B cell (primary cell): ENCODE data around the gene NPTX2. TPM values are rescaled to one million over a fixed set of nuclear protein-coding genes. Genes with fewer than 3 reads are reported as not detected.

ENCODE experiments used
- ATAC-seq: fragments of 200-7000 bp; cut with Tn5 transposase; one replicate; pipeline ENCODE4 v1.10.0; 2021; ENCODE audit warnings: low read depth, mild to moderate bottlenecking, moderate number of reproducible peaks, moderate library complexity
- CTCF ChIA-PET: fragments of 350-600 bp; sonication (Branson Sonifier 250); formaldehyde crosslinking; loops from one replicate; lab custom pipeline; 2021; ENCODE audit warnings: antibody characterized with exemption, inconsistent platforms; lab: Charles Lee
- POLR2A ChIA-PET: fragments of 350-600 bp; sonication (Branson Sonifier 250); formaldehyde crosslinking; loops from one replicate; lab custom pipeline; 2021; ENCODE audit warnings: antibody characterized with exemption; lab: Charles Lee
- DNase-seq: peaks from one replicate; pipeline ENCODE4 v3.0.0; 2013
- H2AFZ ChIP-seq: 2 replicates; pipeline ENCODE4 v1.6.1; 2012; ENCODE audit warnings: mild to moderate bottlenecking, low read depth, low read length; ENCODE audit not compliant: insufficient read depth, poor library complexity, severe bottlenecking
- H3K27ac ChIP-seq, 2 donors: 1 replicate in 1 of 2; 2 replicates in 1 of 2; pipeline ENCODE4 v1.5.1; 2012 to 2013; ENCODE audit warnings: low read length in 2 of 2, mild to moderate bottlenecking in 2 of 2, moderate library complexity in 1 of 2
- H3K27me3 ChIP-seq, 4 experiments: fragments of 200-600 bp in 1 of 4; sonication (generic) in 1 of 4; replicated peaks in 1 of 4; 1 replicate in 2 of 4; 2 replicates in 2 of 4; pipeline versions ENCODE4 v1.6.1 to v1.7.0; 2013 to 2016; ENCODE audit warnings: low read length in 3 of 4, mild to moderate bottlenecking in 2 of 4, mixed read lengths in 1 of 4, moderate library complexity in 1 of 4; ENCODE audit not compliant: insufficient read depth in 4 of 4, control insufficient read depth in 3 of 4; ENCODE audit errors: control extremely low read depth in 1 of 4
- H3K36me3 ChIP-seq, 2 experiments: replicated peaks in 1 of 2; 1 replicate in 1 of 2; 2 replicates in 1 of 2; pipeline versions ENCODE4 v1.6.1 to v1.7.1; 2013; ENCODE audit warnings: low read length in 1 of 2; ENCODE audit not compliant: insufficient read depth in 2 of 2, control insufficient read depth in 1 of 2; ENCODE audit errors: control extremely low read depth in 1 of 2, extremely low read depth in 1 of 2
- H3K4me1 ChIP-seq, 2 donors: fragments of 200-600 bp in 1 of 2; sonication (generic) in 1 of 2; 1 replicate in 1 of 2; 2 replicates in 1 of 2; pipeline versions ENCODE4 v1.5.1 to v1.6.1; 2013 to 2017; ENCODE audit warnings: low read length in 2 of 2; ENCODE audit not compliant: control insufficient read depth in 2 of 2, insufficient read depth in 2 of 2
- H3K4me2 ChIP-seq: replicated peaks from 2 replicates; pipeline ENCODE3; 2012; ENCODE audit warnings: mild to moderate bottlenecking, low read depth, low read length; ENCODE audit not compliant: poor library complexity, severe bottlenecking
- H3K4me3 ChIP-seq, 5 experiments: fragments of 200-600 bp in 1 of 5; sonication (generic) in 1 of 5; 1 replicate in 3 of 5; 2 replicates in 2 of 5; pipeline versions ENCODE4 v1.5.1 to v1.7.0; 2011 to 2016; ENCODE audit warnings: low read length in 4 of 5, mild to moderate bottlenecking in 4 of 5, low read depth in 2 of 5, control low read depth in 1 of 5, moderate library complexity in 1 of 5; ENCODE audit not compliant: insufficient read depth in 1 of 5; ENCODE audit errors: control extremely low read depth in 1 of 5, extremely low read depth in 1 of 5
- H3K79me2 ChIP-seq: fragments of 200-600 bp; sonication (generic); one replicate; pipeline ENCODE4 v1.6.0; 2016; ENCODE audit warnings: low read length; ENCODE audit not compliant: control insufficient read depth, insufficient read depth
- H3K9ac ChIP-seq: fragments of 200-600 bp; sonication (generic); 2 replicates; pipeline ENCODE4 v1.6.1; 2017; ENCODE audit warnings: mild to moderate bottlenecking, low read length, moderate library complexity
- H3K9me3 ChIP-seq, 3 donors: one replicate each; pipeline versions ENCODE4 v1.6.1 to v1.7.1; 2013; ENCODE audit warnings: low read length in 2 of 3; ENCODE audit not compliant: control insufficient read depth in 2 of 3, insufficient read depth in 1 of 3; ENCODE audit errors: control extremely low read depth in 1 of 3
- H4K20me1 ChIP-seq: 2 replicates; pipeline ENCODE4 v1.6.0; 2012; ENCODE audit warnings: mild to moderate bottlenecking, low read length; ENCODE audit not compliant: insufficient read depth, control insufficient read depth, poor library complexity, severe bottlenecking
- H3K27ac Mint-ChIP-seq: one replicate; pipeline ENCODE4 v1.8.0; 2021; ENCODE audit warnings: mixed read lengths
- H3K27me3 Mint-ChIP-seq: one replicate; pipeline ENCODE4 v1.8.0; 2021; ENCODE audit warnings: mixed read lengths
- H3K4me1 Mint-ChIP-seq: one replicate; pipeline ENCODE4 v1.8.0; 2021; ENCODE audit warnings: mixed read lengths
- H3K4me3 Mint-ChIP-seq: one replicate; pipeline ENCODE4 v1.8.0; 2021; ENCODE audit warnings: mixed read lengths
- H3K9me3 Mint-ChIP-seq: one replicate; pipeline ENCODE4 v1.8.0; 2022; ENCODE audit warnings: mixed read lengths; ENCODE audit not compliant: insufficient read depth
- CTCF ChIP-seq: fragments of 200-600 bp; IDR thresholded peaks from one replicate; pipeline ENCODE4 v1.8.0; 2022; ENCODE audit warnings: antibody characterized with exemption, mild to moderate bottlenecking
- EZH2 ChIP-seq: IDR thresholded peaks from 2 replicates; pipeline ENCODE4 v1.6.1; 2012; ENCODE audit warnings: borderline replicate concordance, low read depth, mild to moderate bottlenecking, moderate library complexity, low read length; ENCODE audit not compliant: insufficient read depth, poor library complexity, severe bottlenecking
- WGBS: methylation state at CpG from one replicate; pipeline ENCODE4 v1.1.5; 2013; ENCODE audit warnings: missing lambda C conversion rate; ENCODE audit not compliant: insufficient coverage; 5-methylcytosine and 5-hydroxymethylcytosine counted together
- intact Hi-C: fragments of 100-400 bp; cut with micrococcal nuclease; formaldehyde crosslinking; loops from one replicate; pipeline ENCODE4 v1.10.0; 2022
- polyA plus RNA-seq: library from polyadenylated mRNA; depleted of rRNA; stranded (reverse); fragments of >200 nt; gene quantifications from 2 replicates; pipeline ENCODE4 v1.2.3, GENCODE V29; 2012
- total RNA-seq, 2 donors: library from RNA; stranded (reverse); fragments of 120-200 nt in 1 of 2; gene quantifications; 1 replicate in 1 of 2; 2 replicates in 1 of 2; pipeline versions ENCODE4 v1.2.3 to v1.2.4, GENCODE V29; 2013 to 2022

Gene NPTX2
- total and polyA plus RNA-seq, 2 donors (not counting 1 experiment from before 2014, with no cell fraction given) = not detected

GRCh38 chr7:98651760-98652159 lies 34.7 kb downstream of the NPTX2 start:
- H3K4me1 Mint-ChIP-seq = no peaks in the 10 kb centered on the region
- no peaks in the 10 kb centered on the region for H3K79me2 ChIP-seq
- TF ChIP-seq EZH2 = no peak
- TF ChIP-seq CTCF = no peak
- no peak overlapping the region for H3K4me3 ChIP-seq
- no peak overlapping the region for H3K9ac ChIP-seq
- no peaks in the 10 kb centered on the region for H3K4me1 ChIP-seq
- H3K9me3 ChIP-seq = peaks cover 0 to 18% (median 6%) of the 10 kb centered on the region in 3 donors
- H3K27ac ChIP-seq = no peak overlapping the region
- no peaks in the 10 kb centered on the region for H3K36me3 ChIP-seq
- ChIA-PET POLR2A (no interaction called here), CTCF (no interaction called here)
- H3K27me3 Mint-ChIP-seq = peaks cover 15% of the 10 kb centered on the region
- no peak overlapping the region for H3K27ac Mint-ChIP-seq
- H2AFZ ChIP-seq = no peak overlapping the region
- H3K9me3 Mint-ChIP-seq = peaks cover 5% of the 10 kb centered on the region
- ATAC-seq = no peak
- no peak overlapping the region for H3K4me3 Mint-ChIP-seq
- peaks cover 0 to 2% (median 0%) of the 10 kb centered on the region in 4 experiments for H3K27me3 ChIP-seq
- intact Hi-C loops = no loop called here
- WGBS = 93% methylated on average over 6 of the region's 6 CpGs
- no peak for DNase-seq
- H3K4me2 ChIP-seq = no peak overlapping the region
- H4K20me1 ChIP-seq = no peaks in the 10 kb centered on the region

GRCh38 chr7:98653601-98654310 lies 36.7 kb downstream of the NPTX2 start:
- Mint-ChIP-seq H3K27me3 (peaks cover 15% of the 10 kb centered on the region), H3K27ac (no peak overlapping the region), H3K9me3 (peaks cover 5% of the 10 kb centered on the region), H3K4me1 (no peaks in the 10 kb centered on the region), H3K4me3 (no peak overlapping the region)
- Histone ChIP-seq H3K79me2 (no peaks in the 10 kb centered on the region), H3K4me2 (no peak overlapping the region), H3K9me3 (peaks cover 0 to 21% (median 6%) of the 10 kb centered on the region in 3 donors), H3K9ac (no peak overlapping the region), H3K27ac (no peak overlapping the region), H4K20me1 (no peaks in the 10 kb centered on the region), H3K4me1 (no peaks in the 10 kb centered on the region), H2AFZ (no peak overlapping the region), H3K4me3 (no peak overlapping the region), H3K27me3 (peaks cover 0 to 2% (median 0%) of the 10 kb centered on the region in 4 experiments), H3K36me3 (no peaks in the 10 kb centered on the region)
- no peak for DNase-seq
- ATAC-seq = no peak
- intact Hi-C loops = no loop called here
- TF ChIP-seq CTCF = no peak
- TF ChIP-seq EZH2 = no peak
- CTCF ChIA-PET = no interaction called here
- POLR2A ChIA-PET = no interaction called here
- WGBS = 82% methylated on average over 3 of the region's 6 CpGs
